Neural progenitor cell (in vitro differentiated cells): Measurements from ENCODE around the gene CFAP20DC. TPM values are rescaled to one million over a fixed set of nuclear protein-coding genes. Genes with fewer than 3 reads are reported as not detected.
"Not testable (repeated sequence)": the region's sequence is repeated elsewhere in the genome, so short reads cannot be mapped to it uniquely, and the experiment has no call there.

Experiments
- DNase-seq: peaks from one replicate; pipeline ENCODE4 v3.0.0-alpha.2; 2016; ENCODE audit warnings: low spot score
- H2AFZ ChIP-seq: fragments of 200-600 bp; sonication (generic); replicated peaks from 2 replicates; pipeline ENCODE4 v1.6.1; 2016; ENCODE audit warnings: antibody characterized with exemption
- H3F3A ChIP-seq: fragments of 200-600 bp; sonication (generic); 2 replicates; pipeline ENCODE4 v1.6.1; 2016; ENCODE audit warnings: antibody characterized with exemption, low read depth
- H3K27ac ChIP-seq: fragments of 200-600 bp; sonication (generic); 2 replicates; pipeline ENCODE4 v1.5.1; 2016; ENCODE audit warnings: mild to moderate bottlenecking
- H3K27me3 ChIP-seq: fragments of 200-600 bp; sonication (generic); 2 replicates; pipeline ENCODE4 v1.6.1; 2016; ENCODE audit warnings: mild to moderate bottlenecking, moderate library complexity
- H3K36me3 ChIP-seq: fragments of 200-600 bp; sonication (generic); 2 replicates; pipeline ENCODE4 v1.5.1; 2016
- H3K4me1 ChIP-seq: fragments of 200-600 bp; sonication (generic); 2 replicates; pipeline ENCODE4 v1.6.1; 2016; ENCODE audit warnings: mixed run types
- H3K4me2 ChIP-seq: fragments of 200-600 bp; sonication (generic); 2 replicates; pipeline ENCODE4 v1.6.1; 2016
- H3K4me3 ChIP-seq: fragments of 200-600 bp; sonication (generic); 2 replicates; pipeline ENCODE4 v1.5.1; 2016
- H3K79me2 ChIP-seq: fragments of 200-600 bp; sonication (generic); 2 replicates; pipeline ENCODE4 v1.6.1; 2016; ENCODE audit warnings: low read depth
- H3K9ac ChIP-seq: fragments of 200-600 bp; sonication (generic); 2 replicates; pipeline ENCODE4 v1.6.1; 2016
- H3K9me3 ChIP-seq: fragments of 200-600 bp; sonication (generic); 2 replicates; pipeline ENCODE4 v1.5.1; 2016; ENCODE audit warnings: low read depth
- H4K20me1 ChIP-seq: fragments of 200-600 bp; sonication (generic); 2 replicates; pipeline ENCODE4 v1.6.1; 2016; ENCODE audit warnings: low read depth
- H3K27ac Mint-ChIP-seq: 3 replicates; pipeline ENCODE4 v1.8.0; 2021; ENCODE audit warnings: mixed read lengths
- H3K27me3 Mint-ChIP-seq: 2 replicates; pipeline ENCODE4 v1.8.0; 2022; ENCODE audit warnings: low read depth, mild to moderate bottlenecking, inconsistent platforms, moderate library complexity, mixed read lengths; ENCODE audit not compliant: insufficient read depth
- H3K36me3 Mint-ChIP-seq: 3 replicates; pipeline ENCODE4 v1.8.0; 2021; ENCODE audit warnings: mixed read lengths
- H3K4me1 Mint-ChIP-seq: 3 replicates; pipeline ENCODE4 v1.8.0; 2021; ENCODE audit warnings: mixed read lengths
- H3K4me3 Mint-ChIP-seq: 3 replicates; pipeline ENCODE4 v1.8.0; 2021; ENCODE audit warnings: mild to moderate bottlenecking, moderate library complexity, mixed read lengths
- H3K9me3 Mint-ChIP-seq: 3 replicates; pipeline ENCODE4 v1.8.0; 2020; ENCODE audit warnings: mixed read lengths
- CTCF ChIP-seq: fragments of 200-600 bp; sonication (generic); IDR thresholded peaks from 2 replicates; pipeline ENCODE4 v1.5.1; 2017; ENCODE audit warnings: antibody characterized with exemption, mild to moderate bottlenecking
- EZH2 ChIP-seq: fragments of 200-600 bp; sonication (generic); IDR thresholded peaks from 2 replicates; pipeline ENCODE4 v1.6.1; 2017; ENCODE audit warnings: antibody characterized with exemption, mild to moderate bottlenecking, moderate library complexity
- EZH2phosphoT487 ChIP-seq: fragments of 200-600 bp; sonication (generic); IDR thresholded peaks from 2 replicates; pipeline ENCODE4 v1.6.1; 2017; ENCODE audit warnings: antibody characterized with exemption
- total RNA-seq: library from RNA; depleted of rRNA; stranded (reverse); fragments of >200 nt; gene quantifications from 2 replicates; pipeline ENCODE4 v1.2.3, GENCODE V29; 2015; ENCODE audit warnings: low replicate concordance

The CFAP20DC gene
- total RNA-seq, 1 donor from 2014 or later: 14.0 TPM

DNA sequence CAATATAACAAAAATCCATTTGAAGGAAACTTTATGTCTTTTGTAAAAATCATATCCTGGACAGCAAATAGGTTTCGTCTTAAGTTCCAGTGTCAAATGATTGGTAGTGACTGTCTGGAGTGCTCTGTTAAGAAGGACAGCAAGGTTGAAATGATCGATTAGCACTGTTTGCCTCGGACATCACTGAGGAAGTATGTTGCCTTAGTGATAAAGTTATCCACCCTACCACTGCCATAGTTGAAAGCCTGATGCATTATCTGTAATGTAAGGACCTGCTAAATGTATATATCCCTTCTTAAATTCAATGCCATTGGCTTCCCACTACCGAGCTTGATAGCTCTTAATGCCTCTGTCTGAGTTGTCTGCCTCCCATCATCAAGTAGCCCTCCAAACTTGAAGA, 70.0 kb downstream of the CFAP20DC start:
- H3K4me3 ChIP-seq: no peak overlapping the region
- no peak overlapping the region for H3K4me2 ChIP-seq
- Mint-ChIP-seq H3K36me3 (no peaks in the 10 kb centered on the region), H3K9me3 (no peaks in the 10 kb centered on the region), H3K27me3 (no peaks in the 10 kb centered on the region), H3K4me1 (no peaks in the 10 kb centered on the region), H3K4me3 (no peak overlapping the region), H3K27ac (no peak overlapping the region)
- TF ChIP-seq EZH2phosphoT487 (no peak), EZH2 (no peak), CTCF (no peak)
- H3K79me2 ChIP-seq: no peaks in the 10 kb centered on the region
- no peaks in the 10 kb centered on the region for H3K36me3 ChIP-seq
- H3F3A ChIP-seq: no peaks in the 10 kb centered on the region
- no peak overlapping the region for H3K9ac ChIP-seq
- no peaks in the 10 kb centered on the region for H3K4me1 ChIP-seq
- H4K20me1 ChIP-seq: no peaks in the 10 kb centered on the region
- H3K27me3 ChIP-seq: no peaks in the 10 kb centered on the region
- H3K27ac ChIP-seq: no peak overlapping the region
- no peaks in the 10 kb centered on the region for H3K9me3 ChIP-seq
- no peak overlapping the region for H2AFZ ChIP-seq
- no peak for DNase-seq

GRCh38 chr3:58973796-58974195, 76.0 kb downstream of the CFAP20DC start:
- Histone ChIP-seq H3K4me1 (peaks cover 7% of the 10 kb centered on the region), H3K4me3 (no peak overlapping the region), H3K9ac (no peak overlapping the region), H2AFZ (no peak overlapping the region), H3K27ac (no peak overlapping the region), H3K79me2 (no peaks in the 10 kb centered on the region), H3K9me3 (no peaks in the 10 kb centered on the region), H3K4me2 (no peak overlapping the region), H3K36me3 (no peaks in the 10 kb centered on the region), H4K20me1 (no peaks in the 10 kb centered on the region), H3K27me3 (no peaks in the 10 kb centered on the region), H3F3A (no peaks in the 10 kb centered on the region)
- Mint-ChIP-seq H3K4me1 (no peaks in the 10 kb centered on the region), H3K9me3 (no peaks in the 10 kb centered on the region), H3K27me3 (no peaks in the 10 kb centered on the region), H3K27ac (no peak overlapping the region), H3K36me3 (no peaks in the 10 kb centered on the region), H3K4me3 (no peak overlapping the region)
- no peak for DNase-seq
- TF ChIP-seq EZH2phosphoT487 (no peak), EZH2 (no peak), CTCF (no peak)

GRCh38 chr3:58967866-58968265, 82.0 kb downstream of the CFAP20DC start:
- not testable (repeated sequence) for H3K4me3 Mint-ChIP-seq, H3K27me3 ChIP-seq, H3K4me2 ChIP-seq, H3K4me1 Mint-ChIP-seq, H3K9me3 Mint-ChIP-seq, H3K27ac ChIP-seq, H3F3A ChIP-seq, H3K27ac Mint-ChIP-seq, H3K4me3 ChIP-seq, H3K36me3 Mint-ChIP-seq, H3K79me2 ChIP-seq, H3K9me3 ChIP-seq, H2AFZ ChIP-seq, H3K27me3 Mint-ChIP-seq, DNase-seq, H4K20me1 ChIP-seq, H3K9ac ChIP-seq, H3K36me3 ChIP-seq
- peaks cover 16% of the 10 kb centered on the region for H3K4me1 ChIP-seq

DNA sequence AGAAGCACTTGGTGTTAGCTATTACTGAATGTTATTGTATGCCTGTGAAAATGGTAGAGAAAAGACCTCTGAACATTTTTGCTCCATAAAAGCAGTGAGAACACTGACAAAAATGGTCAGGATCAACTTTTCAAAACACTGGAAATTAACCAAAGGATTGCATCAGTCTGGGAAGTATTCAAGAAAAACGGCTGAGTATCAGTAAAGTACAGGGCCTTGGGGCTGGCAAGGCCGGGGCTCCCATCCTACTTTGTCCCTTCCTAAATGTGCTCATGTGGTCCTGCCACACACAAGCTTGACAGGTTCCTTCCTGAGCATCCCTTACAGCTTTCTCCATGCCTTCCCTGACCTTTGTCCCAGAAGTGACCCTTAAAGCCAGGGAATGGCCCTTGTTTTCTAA, 84.0 kb downstream of the CFAP20DC start:
- no peaks in the 10 kb centered on the region for H3K36me3 ChIP-seq
- H3K9me3 ChIP-seq: no peaks in the 10 kb centered on the region
- TF ChIP-seq CTCF (no peak), EZH2 (no peak), EZH2phosphoT487 (no peak)
- H3K27me3 ChIP-seq: no peaks in the 10 kb centered on the region
- no peaks in the 10 kb centered on the region for H3K9me3 Mint-ChIP-seq
- H3F3A ChIP-seq: no peaks in the 10 kb centered on the region
- peaks cover 7% of the 10 kb centered on the region for H3K27me3 Mint-ChIP-seq
- no peak for DNase-seq
- no peak overlapping the region for H3K27ac ChIP-seq
- H3K9ac ChIP-seq: no peak overlapping the region
- H4K20me1 ChIP-seq: no peaks in the 10 kb centered on the region
- H3K4me1 Mint-ChIP-seq: peaks cover 7% of the 10 kb centered on the region
- H2AFZ ChIP-seq: no peak overlapping the region
- no peak overlapping the region for H3K4me3 ChIP-seq
- no peaks in the 10 kb centered on the region for H3K79me2 ChIP-seq
- H3K27ac Mint-ChIP-seq: no peak overlapping the region
- H3K4me2 ChIP-seq: no peak overlapping the region
- H3K36me3 Mint-ChIP-seq: no peaks in the 10 kb centered on the region
- peaks cover 16% of the 10 kb centered on the region for H3K4me1 ChIP-seq
- H3K4me3 Mint-ChIP-seq: no peak overlapping the region
